ENCODE data around the gene SLC22A3. TPM values are rescaled to one million over a fixed set of nuclear protein-coding genes. Genes with fewer than 3 reads are reported as not detected.

SLC22A3 gene
- polyA plus RNA-seq, 6 donors from 2014 or later: not detected

GRCh38 chr6:160489091-160489490 is 140.9 kb downstream of the SLC22A3 start:
- Mint-ChIP-seq H3K4me3 (no peak overlapping the region), H3K4me1 (no peaks in the 10 kb centered on the region), H3K27me3 (peaks cover 4 to 14% (median 9%) of the 10 kb centered on the region in 3 donors), H3K36me3 (no peaks in the 10 kb centered on the region), H3K9me3 (peaks cover 0 to 5% (median 0%) of the 10 kb centered on the region in 7 donors), H3K27ac (no peak overlapping the region)
- no peak for DNase-seq
- ATAC-seq (ENCODE audit: low read depth in 2 of 2): no peak

- Mint-ChIP-seq H3K9me3 (peaks cover 0 to 5% (median 0%) of the 10 kb centered on the region in 7 donors), H3K27ac (no peak overlapping the region), H3K36me3 (peaks cover under 1 to 2% of the 10 kb centered on the region in 2 donors), H3K27me3 (peaks cover 9 to 35% (median 24%) of the 10 kb centered on the region in 3 donors), H3K4me3 (no peak overlapping the region), H3K4me1 (no peaks in the 10 kb centered on the region)
- DNase-seq (no peak), ATAC-seq (ENCODE audit: low read depth in 2 of 2) (no peak)
Observed at GRCh38 chr6:160494576-160494975, 146.4 kb downstream of the SLC22A3 start.

- Mint-ChIP-seq H3K9me3 (peaks cover 4 to 20% (median 14%) of the 10 kb centered on the region in 7 donors), H3K27me3 (peaks cover 18 to 47% (median 20%) of the 10 kb centered on the region in 3 donors), H3K4me3 (no peak overlapping the region), H3K27ac (no peak overlapping the region), H3K4me1 (no peaks in the 10 kb centered on the region), H3K36me3 (peaks cover 7 to 19% of the 10 kb centered on the region in 2 donors)
- ATAC-seq (ENCODE audit: low read depth in 2 of 2) (no peak), DNase-seq (no peak)
Observed at GRCh38 chr6:160500639-160501038, 152.5 kb downstream of the SLC22A3 start.

Other genes starting within 250 kb of the SLC22A3 start
- gene SLC22A1, start 226.6 kb upstream of the SLC22A3 start, polyA plus RNA-seq (ENCODE audit: low read depth in 6 of 6): not detected
- gene SLC22A2, start 89.6 kb upstream of the SLC22A3 start, polyA plus RNA-seq (ENCODE audit: low read depth in 6 of 6): not detected

All from naive B cell (primary cell).